MCF 10A (cell line): Measurements from ENCODE around the gene MYO1D. TPM values are rescaled to one million over a fixed set of nuclear protein-coding genes. Genes with fewer than 3 reads are reported as not detected.

Experiments
- BruUV-seq: library from RNA; stranded (reverse); fragments of 400-500 nt; replicated peaks from 2 replicates; lab custom pipeline; 2021; lab: Mats Ljungman, UMichigan
- CTCF ChIA-PET: fragments of 300-600 bp; sonication (Branson Sonifier 250); formaldehyde crosslinking; extraction: SDS; loops from one replicate; lab custom pipeline; 2021; ENCODE audit warnings: antibody characterized with exemption, inconsistent platforms; lab: Yijun Ruan, JAX
- POLR2A ChIA-PET: fragments of 300-600, 350-650 bp; sonication (Branson Sonifier 250); formaldehyde crosslinking; extraction: SDS; loops from one replicate; lab custom pipeline; 2020; ENCODE audit warnings: antibody characterized with exemption, inconsistent platforms; lab: Yijun Ruan, JAX
- DNase-seq: peaks from one replicate; pipeline ENCODE4 v3.0.0-alpha.2; 2018; ENCODE audit not compliant: unreplicated experiment
- H3K27ac Mint-ChIP-seq: one replicate; pipeline ENCODE4 v1.8.0; 2022; ENCODE audit warnings: mild to moderate bottlenecking, low read depth, mixed read lengths; ENCODE audit not compliant: unreplicated experiment
- H3K27me3 Mint-ChIP-seq: one replicate; pipeline ENCODE4 v1.8.0; 2022; ENCODE audit warnings: mixed read lengths; ENCODE audit not compliant: insufficient read depth, unreplicated experiment
- H3K36me3 Mint-ChIP-seq: one replicate; pipeline ENCODE4 v1.8.0; 2022; ENCODE audit warnings: mild to moderate bottlenecking, moderate library complexity, mixed read lengths; ENCODE audit not compliant: insufficient read depth, unreplicated experiment
- H3K4me1 Mint-ChIP-seq: one replicate; pipeline ENCODE4 v1.8.0; 2022; ENCODE audit warnings: mixed read lengths; ENCODE audit not compliant: insufficient read depth, unreplicated experiment
- H3K4me3 Mint-ChIP-seq: one replicate; pipeline ENCODE4 v1.8.0; 2022; ENCODE audit warnings: mild to moderate bottlenecking, moderate library complexity, mixed read lengths; ENCODE audit not compliant: unreplicated experiment
- H3K9me3 Mint-ChIP-seq: one replicate; pipeline ENCODE4 v1.8.0; 2022; ENCODE audit warnings: mixed read lengths; ENCODE audit not compliant: unreplicated experiment
- CTCF ChIP-seq: fragments of 200-600 bp; IDR thresholded peaks from one replicate; pipeline ENCODE4 v1.8.0; 2022; ENCODE audit warnings: antibody characterized with exemption, mild to moderate bottlenecking; ENCODE audit not compliant: unreplicated experiment
- intact Hi-C: fragments of 100-400 bp; cut with micrococcal nuclease; formaldehyde crosslinking; loops from 2 replicates; pipeline ENCODE4 v1.14.1; 2022
- total RNA-seq: library from RNA; stranded (reverse); gene quantifications from 2 replicates; pipeline ENCODE4 v1.2.3, GENCODE V29; 2022

Gene MYO1D
- total RNA-seq, 1 experiment from 2014 or later, result 30.5 TPM

- TF ChIP-seq CTCF, result no peak
These were observed 285.5 kb downstream of the MYO1D start for GRCh38 chr17:32591405-32591804.

GRCh38 chr17:32590974-32591373 is 285.9 kb downstream of the MYO1D start:
- no peaks in the 10 kb centered on the region for H3K9me3 Mint-ChIP-seq
- no peaks in the 10 kb centered on the region for H3K36me3 Mint-ChIP-seq
- no peak for TF ChIP-seq CTCF
- no peaks in the 10 kb centered on the region for H3K27me3 Mint-ChIP-seq
- no peak overlapping the region for H3K27ac Mint-ChIP-seq
- ChIA-PET CTCF (interaction anchor here (0.8 to 2.5 kb wide), 4 partner anchors 11 to 129 kb away, joined by 3 to 7 read pairs (median 6); no protein-coding TSS in a partner anchor), POLR2A (no interaction called here)
- H3K4me1 Mint-ChIP-seq, result no peaks in the 10 kb centered on the region
- intact Hi-C loops, result no loop called here
- no TSS peak for BruUV-seq
- H3K4me3 Mint-ChIP-seq, result no peak overlapping the region
- DNase-seq, result no peak

More at GRCh38 chr17:32591405-32591804, 285.5 kb downstream of the MYO1D start:
- no peak for DNase-seq
- Mint-ChIP-seq H3K4me1 (no peaks in the 10 kb centered on the region), H3K36me3 (no peaks in the 10 kb centered on the region), H3K9me3 (no peaks in the 10 kb centered on the region), H3K27ac (no peak overlapping the region), H3K4me3 (no peak overlapping the region), H3K27me3 (no peaks in the 10 kb centered on the region)
- no TSS peak for BruUV-seq
- intact Hi-C loops, result no loop called here
- CTCF ChIA-PET, result no interaction called here
- POLR2A ChIA-PET, result interaction anchor here (0.7 kb wide), 1 partner anchor 158 kb away, joined by 3 read pairs; no protein-coding TSS in a partner anchor

GRCh38 chr17:32588982-32589381 is 287.9 kb downstream of the MYO1D start:
- no peak for DNase-seq
- POLR2A ChIA-PET, result interaction anchor here (0.6 to 1.3 kb wide), 2 partner anchors 52 to 116 kb away, joined by 3 read pairs; no protein-coding TSS in a partner anchor
- H3K27me3 Mint-ChIP-seq, result no peaks in the 10 kb centered on the region
- H3K27ac Mint-ChIP-seq, result no peak overlapping the region
- CTCF ChIA-PET, result interaction anchor here (0.8 to 2.5 kb wide), 4 partner anchors 15 to 159 kb away, joined by 3 to 7 read pairs (median 4); no protein-coding TSS in a partner anchor
- no peaks in the 10 kb centered on the region for H3K9me3 Mint-ChIP-seq
- no peaks in the 10 kb centered on the region for H3K4me1 Mint-ChIP-seq
- no TSS peak for BruUV-seq
- H3K36me3 Mint-ChIP-seq, result no peaks in the 10 kb centered on the region
- H3K4me3 Mint-ChIP-seq, result no peak overlapping the region
- intact Hi-C loops, result no loop called here
- TF ChIP-seq CTCF, result no peak

DNA sequence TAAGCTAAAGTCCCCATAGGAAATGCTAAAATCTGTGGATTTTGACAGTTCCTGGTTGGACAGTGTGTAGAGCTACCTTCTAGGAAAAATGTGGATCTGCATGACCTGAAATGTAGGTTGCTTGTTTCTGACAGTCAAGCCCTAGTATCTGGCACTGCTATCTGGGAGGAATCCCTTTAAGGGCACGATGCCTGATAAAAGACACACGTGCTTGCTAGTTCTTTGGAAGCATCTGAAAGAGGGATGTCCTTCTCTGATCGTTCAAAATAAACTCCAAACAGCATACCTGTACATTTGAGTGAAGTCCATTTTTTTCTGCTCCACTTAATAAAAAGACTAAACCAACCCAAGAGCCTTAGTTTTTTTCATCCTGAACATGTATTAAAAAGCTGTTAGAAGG is 288.8 kb downstream of the MYO1D start:
- POLR2A ChIA-PET, result interaction anchor here (0.6 to 1.3 kb wide), 2 partner anchors 52 to 115 kb away, joined by 3 read pairs; no protein-coding TSS in a partner anchor
- H3K4me1 Mint-ChIP-seq, result no peaks in the 10 kb centered on the region
- H3K36me3 Mint-ChIP-seq, result no peaks in the 10 kb centered on the region
- H3K4me3 Mint-ChIP-seq, result no peak overlapping the region
- BruUV-seq, result no TSS peak
- no peak for TF ChIP-seq CTCF
- CTCF ChIA-PET, result interaction anchor here (0.6 to 0.8 kb wide), 2 partner anchors 14 to 18 kb away, joined by 4 to 5 read pairs; no protein-coding TSS in a partner anchor
- no peaks in the 10 kb centered on the region for H3K9me3 Mint-ChIP-seq
- intact Hi-C loops, result no loop called here
- no peaks in the 10 kb centered on the region for H3K27me3 Mint-ChIP-seq
- H3K27ac Mint-ChIP-seq, result no peak overlapping the region
- no peak for DNase-seq
